ENCODE data around the gene GOLGA8M.
"Not testable (repeated sequence)": the region's sequence is repeated elsewhere in the genome, so short reads cannot be mapped to it uniquely, and the experiment has no call there.

- not testable (repeated sequence) for TF ChIP-seq POLR2A, SPI1, POLR2AphosphoS5, TAF1 (IDR thresholded peaks at IDR 0.05; ENCODE audit: low read depth, low read length)
Measured at GRCh38 chr15:28718576-28718975, 6.4 kb upstream of the GOLGA8M start.

Data from GM12891 (cell line).